NCI-H748 (cell line): ENCODE data around the gene PACRG.

ENCODE experiments used
- DNase-seq: peaks from one replicate; lab custom pipeline; 2025; ENCODE audit not compliant: unreplicated experiment; lab: John Stamatoyannopoulos, UW

PACRG gene

GRCh38 chr6:163066200-163066599 is 338.4 kb downstream of the PACRG start:
- no peak for DNase-seq

- no peak for DNase-seq
These were observed 349.4 kb downstream of the PACRG start for GRCh38 chr6:163077134-163077533.

- DNase-seq = no peak
These were observed 350.9 kb downstream of the PACRG start for GRCh38 chr6:163078712-163079111.

- no peak for DNase-seq
These were observed 352.5 kb downstream of the PACRG start for GRCh38 chr6:163080228-163080627.

- no peak for DNase-seq
These were observed 355.4 kb downstream of the PACRG start for GRCh38 chr6:163083141-163083540.

GRCh38 chr6:163085426-163085825 is 357.7 kb downstream of the PACRG start:
- no peak for DNase-seq

GRCh38 chr6:163085861-163086623 is 358.3 kb downstream of the PACRG start:
- no peak for DNase-seq

- DNase-seq = no peak
These were observed 358.8 kb downstream of the PACRG start for GRCh38 chr6:163086624-163086920.

GRCh38 chr6:163087981-163088380 is 360.2 kb downstream of the PACRG start:
- DNase-seq = no peak

- DNase-seq = no peak
These were observed 365.1 kb downstream of the PACRG start for GRCh38 chr6:163092876-163093275.

- DNase-seq = no peak
These were observed 367.1 kb downstream of the PACRG start for GRCh38 chr6:163094881-163095280.

- DNase-seq = no peak
These were observed 367.6 kb downstream of the PACRG start for GRCh38 chr6:163095401-163095800.

GRCh38 chr6:163098827-163099479 is 371.2 kb downstream of the PACRG start:
- no peak for DNase-seq

GRCh38 chr6:163099621-163100171 is 371.9 kb downstream of the PACRG start:
- DNase-seq = no peak

GRCh38 chr6:163100259-163100658 is 372.5 kb downstream of the PACRG start:
- DNase-seq = no peak

GRCh38 chr6:163113358-163113962 is 385.7 kb downstream of the PACRG start:
- no peak for DNase-seq

GRCh38 chr6:163118941-163119340 is 391.2 kb downstream of the PACRG start:
- DNase-seq = no peak

GRCh38 chr6:163120223-163120622 is 392.4 kb downstream of the PACRG start:
- no peak for DNase-seq

- DNase-seq = no peak
These were observed 393.5 kb downstream of the PACRG start for GRCh38 chr6:163121270-163121669.

GRCh38 chr6:163122365-163122764 is 394.6 kb downstream of the PACRG start:
- peak; percentile 98 for DNase-seq

GRCh38 chr6:163123098-163123497 is 395.3 kb downstream of the PACRG start:
- DNase-seq = peak; percentile 85

- DNase-seq = no peak
These were observed 399.0 kb downstream of the PACRG start for GRCh38 chr6:163126741-163127140.
